WTC11 (cell line): ENCODE results near the gene ALDH9A1. TPM values are rescaled to one million over a fixed set of nuclear protein-coding genes. Genes with fewer than 3 reads are reported as not detected.

Experiments
- AFF4 ChIP-seq: sonication (generic); formaldehyde crosslinking; IDR thresholded peaks from 2 replicates; pipeline ENCODE4 v1.8.1; 2023; ENCODE audit warnings: mild to moderate bottlenecking, missing genetic modification reagents, borderline replicate concordance
- CREM ChIP-seq: sonication (generic); formaldehyde crosslinking; IDR thresholded peaks from 2 replicates; pipeline ENCODE4 v1.8.1; 2022; ENCODE audit warnings: mild to moderate bottlenecking, missing genetic modification reagents, moderate library complexity
- CTCF ChIP-seq: fragments of 200-600 bp; IDR thresholded peaks from 2 replicates; pipeline ENCODE4 v1.8.0; 2022; ENCODE audit warnings: antibody characterized with exemption
- EMX1 ChIP-seq: fragments of 250-450 bp; sonication (Bioruptor Pico); IDR thresholded peaks from 2 replicates; pipeline ENCODE4 v1.8.0; 2021; ENCODE audit warnings: mild to moderate bottlenecking
- ESRRA ChIP-seq: sonication (generic); formaldehyde crosslinking; IDR thresholded peaks from 2 replicates; pipeline ENCODE4 v1.8.1; 2022; ENCODE audit warnings: mild to moderate bottlenecking, missing genetic modification reagents, borderline replicate concordance
- ETV6 ChIP-seq: sonication (generic); formaldehyde crosslinking; IDR thresholded peaks from 2 replicates; pipeline ENCODE4 v1.8.1; 2022; ENCODE audit warnings: mild to moderate bottlenecking, missing genetic modification reagents
- FOXP1 ChIP-seq: sonication (generic); formaldehyde crosslinking; IDR thresholded peaks from 2 replicates; pipeline ENCODE4 v1.8.0; 2022; ENCODE audit warnings: missing genetic modification reagents, mild to moderate bottlenecking, moderate library complexity, borderline replicate concordance
- HMGA2 ChIP-seq: fragments of 250-450 bp; sonication (Bioruptor Pico); IDR thresholded peaks from 2 replicates; pipeline ENCODE4 v1.4.0; 2021; ENCODE audit warnings: mild to moderate bottlenecking, moderate library complexity
- NFATC4 ChIP-seq: fragments of 250-450 bp; sonication (Bioruptor Pico); IDR thresholded peaks from 2 replicates; pipeline ENCODE4 v1.9.0; 2021; ENCODE audit warnings: mild to moderate bottlenecking
- NFE2L1 ChIP-seq: sonication (generic); formaldehyde crosslinking; IDR thresholded peaks from 2 replicates; pipeline ENCODE4 v1.8.1; 2023; ENCODE audit warnings: missing genetic modification reagents
- NR1H2 ChIP-seq: sonication (generic); formaldehyde crosslinking; IDR thresholded peaks from 2 replicates; pipeline ENCODE4 v1.9.0; 2021; ENCODE audit warnings: mild to moderate bottlenecking, moderate library complexity, missing genetic modification reagents
- OVOL2 ChIP-seq: fragments of 250-450 bp; sonication (Bioruptor Pico); IDR thresholded peaks from 2 replicates; pipeline ENCODE4 v1.9.0; 2021; ENCODE audit warnings: mild to moderate bottlenecking, borderline replicate concordance
- PRRX2 ChIP-seq: fragments of 250-450 bp; sonication (Bioruptor Pico); IDR thresholded peaks from 2 replicates; pipeline ENCODE4 v1.8.0; 2021; ENCODE audit warnings: mild to moderate bottlenecking
- SMAD3 ChIP-seq: sonication (generic); formaldehyde crosslinking; IDR thresholded peaks from 2 replicates; pipeline ENCODE4 v1.8.0; 2022; ENCODE audit warnings: missing genetic modification reagents, mild to moderate bottlenecking, borderline replicate concordance
- SOX15 ChIP-seq: fragments of 250-450 bp; sonication (Bioruptor Pico); IDR thresholded peaks from 2 replicates; pipeline ENCODE4 v1.9.0; 2021; ENCODE audit warnings: mild to moderate bottlenecking
- STAT6 ChIP-seq: sonication (generic); formaldehyde crosslinking; conservative IDR thresholded peaks from 2 replicates; pipeline ENCODE4 v1.8.1; 2023; ENCODE audit warnings: mild to moderate bottlenecking, low read depth, missing genetic modification reagents, moderate library complexity
- TCF7 ChIP-seq: sonication (generic); formaldehyde crosslinking; IDR thresholded peaks from 2 replicates; pipeline ENCODE4 v1.8.0; 2022; ENCODE audit warnings: mild to moderate bottlenecking, low read depth, missing genetic modification reagents, moderate library complexity
- TEAD4 ChIP-seq: sonication (generic); formaldehyde crosslinking; IDR thresholded peaks from 2 replicates; pipeline ENCODE4 v1.8.0; 2022; ENCODE audit warnings: mild to moderate bottlenecking, missing genetic modification reagents
- TP53 ChIP-seq: sonication (generic); formaldehyde crosslinking; IDR thresholded peaks from 2 replicates; pipeline ENCODE4 v1.8.1; 2023; ENCODE audit warnings: mild to moderate bottlenecking, missing genetic modification reagents
- ZNF263 ChIP-seq: sonication (generic); formaldehyde crosslinking; IDR thresholded peaks from 2 replicates; pipeline ENCODE4 v1.8.1; 2022; ENCODE audit warnings: low read depth, mild to moderate bottlenecking, moderate library complexity, missing genetic modification reagents
- ZNF317 ChIP-seq: sonication (generic); formaldehyde crosslinking; IDR thresholded peaks from 2 replicates; pipeline ENCODE4 v1.8.1; 2023; ENCODE audit warnings: low read depth, mild to moderate bottlenecking, moderate library complexity, missing genetic modification reagents, borderline replicate concordance
- ZNF416 ChIP-seq: fragments of 250-450 bp; sonication (Bioruptor Pico); IDR thresholded peaks from 2 replicates; pipeline ENCODE4 v1.9.0; 2021; ENCODE audit warnings: mild to moderate bottlenecking, inconsistent platforms
- ZNF671 ChIP-seq: fragments of 250-450 bp; sonication (Bioruptor Pico); IDR thresholded peaks from 2 replicates; pipeline ENCODE4 v1.8.0; 2021; ENCODE audit warnings: mild to moderate bottlenecking
- total RNA-seq: library from RNA; stranded (reverse); gene quantifications from 3 replicates; pipeline ENCODE4 v1.2.3, GENCODE V29; 2021
- TF ChIP-seq, protein P1 (sequence below): sonication (generic); formaldehyde crosslinking; IDR thresholded peaks from 2 replicates; pipeline ENCODE4 v1.8.0; 2022; ENCODE audit warnings: mild to moderate bottlenecking, missing genetic modification reagents
- TF ChIP-seq, protein P2 (sequence below): sonication (generic); formaldehyde crosslinking; IDR thresholded peaks from 2 replicates; pipeline ENCODE4 v1.8.1; 2023; ENCODE audit warnings: mild to moderate bottlenecking, missing genetic modification reagents
- TF ChIP-seq, protein P3 (sequence below): sonication (generic); formaldehyde crosslinking; IDR thresholded peaks from 2 replicates; pipeline ENCODE4 v1.8.1; 2022; ENCODE audit warnings: missing genetic modification reagents, borderline replicate concordance

The ALDH9A1 gene
- total RNA-seq, 1 experiment from 2014 or later: 51.9 TPM

- TF ChIP-seq SOX15 (CRISPR knock-in tag): no peak
- TF ChIP-seq NFE2L1 (CRISPR knock-in tag): no peak; the same call in 1 of the 2 replicates
- no peak for TF ChIP-seq NFATC4 (CRISPR knock-in tag)
- no peak; the same call in 1 of the 2 replicates for TF ChIP-seq AFF4
- TF ChIP-seq OVOL2 (CRISPR knock-in tag): no peak
- TF ChIP-seq NR1H2 (CRISPR knock-in tag): no peak
- no peak for TF ChIP-seq ETV6 (CRISPR knock-in tag)
- TF ChIP-seq ESRRA (CRISPR knock-in tag): no peak
- TF ChIP-seq ZNF317 (CRISPR knock-in tag): no peak
- TF ChIP-seq ZNF671: no peak
- no peak for TF ChIP-seq TCF7 (CRISPR knock-in tag)
- no peak for TF ChIP-seq EMX1 (CRISPR knock-in tag)
- TF ChIP-seq TP53 (CRISPR knock-in tag): no peak
- TF ChIP-seq CREM: peak; percentile 40; the same call in 1 of the 2 replicates
- 0 out of 2 replicates have a peak, but pooled peaks have one; percentile 10 for TF ChIP-seq ZNF416
- TF ChIP-seq HMGA2 (CRISPR knock-in tag): no peak
- TF ChIP-seq PRRX2: no peak
- TF ChIP-seq TEAD4 (CRISPR knock-in tag): no peak
- no peak for TF ChIP-seq ZNF263 (CRISPR knock-in tag)
- TF ChIP-seq CTCF: no peak
- TF ChIP-seq, protein P1, sequence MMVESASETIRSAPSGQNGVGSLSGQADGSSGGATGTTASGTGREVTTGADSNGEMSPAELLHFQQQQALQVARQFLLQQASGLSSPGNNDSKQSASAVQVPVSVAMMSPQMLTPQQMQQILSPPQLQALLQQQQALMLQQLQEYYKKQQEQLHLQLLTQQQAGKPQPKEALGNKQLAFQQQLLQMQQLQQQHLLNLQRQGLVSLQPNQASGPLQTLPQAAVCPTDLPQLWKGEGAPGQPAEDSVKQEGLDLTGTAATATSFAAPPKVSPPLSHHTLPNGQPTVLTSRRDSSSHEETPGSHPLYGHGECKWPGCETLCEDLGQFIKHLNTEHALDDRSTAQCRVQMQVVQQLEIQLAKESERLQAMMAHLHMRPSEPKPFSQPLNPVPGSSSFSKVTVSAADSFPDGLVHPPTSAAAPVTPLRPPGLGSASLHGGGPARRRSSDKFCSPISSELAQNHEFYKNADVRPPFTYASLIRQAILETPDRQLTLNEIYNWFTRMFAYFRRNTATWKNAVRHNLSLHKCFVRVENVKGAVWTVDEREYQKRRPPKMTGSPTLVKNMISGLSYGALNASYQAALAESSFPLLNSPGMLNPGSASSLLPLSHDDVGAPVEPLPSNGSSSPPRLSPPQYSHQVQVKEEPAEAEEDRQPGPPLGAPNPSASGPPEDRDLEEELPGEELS: 0 out of 2 replicates have a peak, but pooled peaks have one; percentile 33
- TF ChIP-seq FOXP1 (CRISPR knock-in tag): peak; percentile 88
- no peak for TF ChIP-seq STAT6 (CRISPR knock-in tag)
- TF ChIP-seq SMAD3 (CRISPR knock-in tag): peak; percentile 66; the same call in 1 of the 2 replicates
- TF ChIP-seq, protein P2, sequence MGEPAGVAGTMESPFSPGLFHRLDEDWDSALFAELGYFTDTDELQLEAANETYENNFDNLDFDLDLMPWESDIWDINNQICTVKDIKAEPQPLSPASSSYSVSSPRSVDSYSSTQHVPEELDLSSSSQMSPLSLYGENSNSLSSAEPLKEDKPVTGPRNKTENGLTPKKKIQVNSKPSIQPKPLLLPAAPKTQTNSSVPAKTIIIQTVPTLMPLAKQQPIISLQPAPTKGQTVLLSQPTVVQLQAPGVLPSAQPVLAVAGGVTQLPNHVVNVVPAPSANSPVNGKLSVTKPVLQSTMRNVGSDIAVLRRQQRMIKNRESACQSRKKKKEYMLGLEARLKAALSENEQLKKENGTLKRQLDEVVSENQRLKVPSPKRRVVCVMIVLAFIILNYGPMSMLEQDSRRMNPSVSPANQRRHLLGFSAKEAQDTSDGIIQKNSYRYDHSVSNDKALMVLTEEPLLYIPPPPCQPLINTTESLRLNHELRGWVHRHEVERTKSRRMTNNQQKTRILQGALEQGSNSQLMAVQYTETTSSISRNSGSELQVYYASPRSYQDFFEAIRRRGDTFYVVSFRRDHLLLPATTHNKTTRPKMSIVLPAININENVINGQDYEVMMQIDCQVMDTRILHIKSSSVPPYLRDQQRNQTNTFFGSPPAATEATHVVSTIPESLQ: no peak
- TF ChIP-seq, protein P3, sequence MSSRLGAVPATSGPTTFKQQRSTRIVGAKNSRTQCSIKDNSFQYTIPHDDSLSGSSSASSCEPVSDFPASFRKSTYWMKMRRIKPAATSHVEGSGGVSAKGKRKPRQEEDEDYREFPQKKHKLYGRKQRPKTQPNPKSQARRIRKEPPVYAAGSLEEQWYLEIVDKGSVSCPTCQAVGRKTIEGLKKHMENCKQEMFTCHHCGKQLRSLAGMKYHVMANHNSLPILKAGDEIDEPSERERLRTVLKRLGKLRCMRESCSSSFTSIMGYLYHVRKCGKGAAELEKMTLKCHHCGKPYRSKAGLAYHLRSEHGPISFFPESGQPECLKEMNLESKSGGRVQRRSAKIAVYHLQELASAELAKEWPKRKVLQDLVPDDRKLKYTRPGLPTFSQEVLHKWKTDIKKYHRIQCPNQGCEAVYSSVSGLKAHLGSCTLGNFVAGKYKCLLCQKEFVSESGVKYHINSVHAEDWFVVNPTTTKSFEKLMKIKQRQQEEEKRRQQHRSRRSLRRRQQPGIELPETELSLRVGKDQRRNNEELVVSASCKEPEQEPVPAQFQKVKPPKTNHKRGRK (CRISPR knock-in tag): no peak
Measured at GRCh38 chr1:165697881-165698760, at the start of gene ALDH9A1 (continued).
